ENCODE measurements around the gene CCDC82. TPM values are rescaled to one million over a fixed set of nuclear protein-coding genes. Genes with fewer than 3 reads are reported as not detected.
A peak's percentile ranks its signal among the peaks of the same experiment; 100 is the strongest.

The CCDC82 gene
- total RNA-seq, 1 donor from 2014 or later = 12.7 TPM

DNA sequence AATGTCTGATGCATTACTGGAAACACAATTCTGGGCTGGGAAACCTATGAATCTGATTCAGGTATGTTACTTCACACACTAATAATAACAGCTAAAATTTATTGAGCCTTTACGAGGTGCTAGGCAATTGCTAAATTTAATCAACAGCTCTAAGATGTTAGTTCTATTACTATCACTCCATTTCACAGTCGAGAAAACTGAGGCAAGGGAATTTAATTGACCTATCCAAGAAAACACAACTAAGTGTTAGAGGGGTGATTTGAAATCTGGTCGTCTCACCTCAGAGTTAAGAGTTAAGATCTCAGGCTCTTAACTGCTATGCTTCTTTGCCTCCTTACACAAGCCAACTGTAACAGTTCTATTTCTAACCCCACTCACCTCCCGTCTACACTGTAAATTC lies 55.5 kb downstream of the CCDC82 start:
- no peak for DNase-seq
- intact Hi-C loops (cut with DNase I) = no loop called here

GRCh38 chr11:96333191-96333719 lies 56.5 kb downstream of the CCDC82 start:
- DNase-seq (no peak), ATAC-seq (ENCODE audit: poor library complexity) (no peak)
- intact Hi-C loops (cut with DNase I) = no loop called here

More for the DNA sequence above, 55.5 kb downstream of the CCDC82 start:
- no peak for ATAC-seq (ENCODE audit: poor library complexity)

GRCh38 chr11:96332126-96332771 lies 57.5 kb downstream of the CCDC82 start:
- DNase-seq (no peak), ATAC-seq (ENCODE audit: poor library complexity) (peak; percentile 43)
- intact Hi-C loops (cut with DNase I) = no loop called here

GRCh38 chr11:96331699-96332116 lies 58.0 kb downstream of the CCDC82 start:
- no peak for DNase-seq
- peak; percentile 71 for ATAC-seq (ENCODE audit: poor library complexity)
- intact Hi-C loops (cut with DNase I) = no loop called here

DNA sequence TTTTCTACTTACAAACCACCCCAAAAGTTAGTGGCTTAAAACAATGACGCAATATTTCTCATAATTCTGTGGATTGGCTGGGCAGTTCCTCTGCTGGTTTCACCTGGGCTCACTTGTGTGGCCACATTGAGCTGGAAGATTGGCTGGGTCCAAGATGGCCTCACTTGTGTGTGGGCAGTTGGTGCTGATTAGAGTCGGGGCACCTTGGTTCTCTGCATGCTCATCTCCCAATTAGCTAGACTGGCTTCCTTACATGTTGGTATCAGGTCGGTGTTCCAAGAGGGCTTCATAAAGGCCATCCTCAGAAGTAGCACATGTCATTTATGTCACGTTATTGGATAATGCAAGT lies 59.2 kb downstream of the CCDC82 start:
- no peak for DNase-seq
- intact Hi-C loops (cut with DNase I) = no loop called here
- no peak for ATAC-seq (ENCODE audit: poor library complexity)

- DNase-seq = no peak
- intact Hi-C loops (cut with DNase I) = no loop called here
- no peak for ATAC-seq (ENCODE audit: poor library complexity)
Measured at GRCh38 chr11:96329855-96330510, 59.7 kb downstream of the CCDC82 start.

DNA sequence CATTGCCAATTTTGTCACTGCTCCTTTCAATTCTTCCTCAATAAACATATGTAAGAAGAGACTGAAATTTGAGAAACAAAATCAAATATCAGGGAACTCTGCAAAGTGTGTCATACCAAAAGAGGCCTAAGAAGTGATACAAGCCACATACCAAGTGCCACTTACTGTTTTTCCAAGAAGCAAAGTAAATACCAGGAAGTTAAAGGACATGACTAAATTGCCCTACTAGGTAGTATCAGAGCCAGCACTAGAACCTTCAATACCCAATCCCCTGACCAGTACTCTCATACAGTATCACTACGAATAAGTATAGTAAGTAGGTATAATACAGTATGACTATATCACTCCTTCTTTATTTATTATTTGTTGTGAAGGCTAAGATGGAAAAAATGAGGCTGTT lies 60.3 kb downstream of the CCDC82 start:
- DNase-seq (no peak), ATAC-seq (ENCODE audit: poor library complexity) (no peak)
- intact Hi-C loops (cut with DNase I) = no loop called here

- intact Hi-C loops (cut with DNase I) = no loop called here
- DNase-seq (no peak), ATAC-seq (ENCODE audit: poor library complexity) (no peak)
Measured at GRCh38 chr11:96328395-96329010, 61.2 kb downstream of the CCDC82 start.

DNA sequence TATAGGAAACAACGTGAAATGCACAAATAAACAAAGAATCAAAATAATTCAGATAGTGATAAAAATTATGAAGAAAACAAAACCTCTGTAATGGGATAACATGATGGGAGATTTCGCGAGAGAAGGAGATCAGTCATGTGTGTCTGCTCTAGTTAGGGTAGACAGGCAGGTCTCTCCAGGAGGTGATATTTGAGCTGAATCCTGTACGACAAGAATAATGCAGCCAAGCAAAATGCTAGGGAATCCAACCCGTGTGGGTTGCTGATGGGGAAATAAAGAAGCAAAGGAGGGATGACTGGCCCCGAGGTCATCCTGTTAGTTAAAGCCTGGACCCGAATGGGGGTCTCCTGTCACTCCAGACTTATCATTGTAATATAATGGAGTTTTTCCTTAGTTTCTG lies 62.8 kb downstream of the CCDC82 start:
- no peak for ATAC-seq (ENCODE audit: poor library complexity)
- DNase-seq = no peak
- intact Hi-C loops (cut with DNase I) = no loop called here

GRCh38 chr11:96324912-96325311 lies 64.8 kb downstream of the CCDC82 start:
- ATAC-seq (ENCODE audit: poor library complexity) = no peak
- intact Hi-C loops (cut with DNase I) = no loop called here

DNA sequence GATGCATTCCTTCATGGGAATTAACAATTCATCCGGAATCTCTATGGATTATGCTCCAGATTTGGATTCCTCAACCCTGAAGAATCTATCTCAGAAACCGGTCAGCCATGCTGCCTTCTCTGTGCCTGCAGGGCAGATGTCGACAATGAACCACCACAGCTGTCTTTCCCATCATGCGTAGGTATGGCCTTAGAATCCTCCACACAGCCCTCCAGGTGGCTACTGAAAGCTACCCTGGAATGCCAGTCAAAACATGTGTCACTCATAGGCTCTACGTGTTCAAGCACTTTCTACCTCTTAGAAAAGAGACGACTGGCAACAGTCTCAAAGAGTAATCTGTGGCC lies 66.1 kb downstream of the CCDC82 start:
- intact Hi-C loops (cut with DNase I) = no loop called here
- ATAC-seq (ENCODE audit: poor library complexity) (no peak), DNase-seq (no peak)

More at GRCh38 chr11:96324912-96325311, 64.8 kb downstream of the CCDC82 start:
- no peak for DNase-seq

- ATAC-seq (ENCODE audit: poor library complexity) = no peak
- intact Hi-C loops (cut with DNase I) = no loop called here
Measured at GRCh38 chr11:96322775-96323641, 66.7 kb downstream of the CCDC82 start.

DNA sequence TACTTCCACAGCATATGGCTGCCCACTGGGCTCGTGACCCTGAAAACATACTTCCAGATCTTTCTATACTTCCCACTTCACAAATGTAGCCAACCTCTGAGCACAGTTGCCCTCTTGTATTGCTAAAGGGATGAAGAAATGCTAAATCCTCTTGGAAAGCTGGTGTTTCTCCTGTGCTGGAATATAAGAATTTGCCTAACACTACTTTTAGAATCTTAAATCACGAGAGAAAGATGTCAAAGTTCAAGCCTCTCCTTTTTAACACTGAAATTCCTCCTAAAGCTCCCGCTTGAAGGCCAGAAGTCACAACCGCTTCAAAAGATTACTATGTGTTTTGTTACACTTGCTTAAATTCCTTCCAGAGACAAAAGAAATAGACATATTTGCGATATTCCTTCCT lies 68.6 kb downstream of the CCDC82 start:
- ATAC-seq (ENCODE audit: poor library complexity) = no peak
- no peak for DNase-seq
- intact Hi-C loops (cut with DNase I) = no loop called here

More at GRCh38 chr11:96322775-96323641, 66.7 kb downstream of the CCDC82 start:
- no peak for DNase-seq

GRCh38 chr11:96319898-96320656 lies 69.6 kb downstream of the CCDC82 start:
- intact Hi-C loops (cut with DNase I) = no loop called here
- ATAC-seq (ENCODE audit: poor library complexity) (no peak), DNase-seq (no peak)

GRCh38 chr11:96318850-96319249 lies 70.9 kb downstream of the CCDC82 start:
- DNase-seq = no peak
- intact Hi-C loops (cut with DNase I) = no loop called here
- no peak for ATAC-seq (ENCODE audit: poor library complexity)

DNA sequence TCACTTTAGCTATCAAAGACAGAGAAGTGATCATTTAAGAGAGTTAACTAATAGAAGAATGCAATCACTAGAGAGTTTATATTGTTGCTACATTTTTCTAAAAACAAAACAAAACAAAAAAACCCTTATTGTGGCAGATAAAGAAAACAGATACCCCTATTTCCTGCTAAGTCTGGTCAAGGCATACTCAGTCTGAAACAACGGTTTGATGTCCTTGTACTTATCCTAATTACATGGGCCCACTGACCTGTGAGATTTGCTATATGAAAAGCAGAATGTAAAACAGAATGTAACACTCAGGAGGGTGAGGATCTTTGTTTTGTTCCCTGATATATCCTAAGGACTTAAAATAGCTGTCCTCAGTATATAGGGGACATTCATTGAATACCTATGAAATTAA lies 71.3 kb downstream of the CCDC82 start:
- intact Hi-C loops (cut with DNase I) = no loop called here
- no peak for ATAC-seq (ENCODE audit: poor library complexity)
- no peak for DNase-seq

DNA sequence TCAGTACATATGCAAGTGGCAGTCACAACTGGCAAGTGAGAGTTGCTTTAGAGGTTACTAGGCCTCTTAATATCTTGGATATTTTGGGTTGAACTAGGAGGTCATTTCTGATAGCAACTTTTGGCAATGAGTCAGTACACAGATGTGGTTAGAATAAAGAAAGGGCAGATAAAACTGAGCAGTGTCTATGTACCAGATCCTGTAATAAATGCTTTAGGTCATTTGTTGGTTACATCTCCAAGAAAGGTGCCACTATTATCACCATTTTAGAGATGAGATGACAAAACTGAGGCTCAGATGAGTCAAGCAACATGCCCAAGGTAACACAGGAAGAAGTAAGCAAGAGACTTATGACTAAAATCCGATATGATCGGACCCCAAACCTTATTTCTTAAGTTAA lies 71.7 kb downstream of the CCDC82 start:
- DNase-seq = no peak
- no peak for ATAC-seq (ENCODE audit: poor library complexity)
- intact Hi-C loops (cut with DNase I) = no loop called here

- intact Hi-C loops (cut with DNase I) = no loop called here
- ATAC-seq (ENCODE audit: poor library complexity) (peak; percentile 43), DNase-seq (no peak)
Measured at GRCh38 chr11:96317571-96317970, 72.1 kb downstream of the CCDC82 start.

DNA sequence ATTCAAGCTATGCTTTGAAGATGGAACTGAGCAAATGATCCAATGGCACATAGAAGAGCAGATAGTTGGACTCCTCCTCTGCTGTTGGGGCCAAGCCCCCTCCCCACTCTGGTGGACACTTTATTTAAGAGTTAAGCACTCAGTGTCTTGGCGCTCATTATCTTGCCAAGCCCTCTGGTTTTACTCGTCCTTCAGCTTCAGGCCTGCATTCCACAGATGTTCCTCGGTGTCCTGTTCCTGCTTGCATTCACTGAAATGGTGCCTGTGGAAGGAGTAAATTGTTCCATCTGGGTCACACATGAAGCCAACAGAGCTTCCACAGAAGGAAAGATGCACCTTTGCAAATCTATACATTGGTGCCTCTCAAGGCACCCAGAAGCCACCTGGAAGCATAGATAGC lies 72.8 kb downstream of the CCDC82 start:
- ATAC-seq (ENCODE audit: poor library complexity) (no peak), DNase-seq (no peak)
- intact Hi-C loops (cut with DNase I) = no loop called here

All from Right ventricle myocardium superior (tissue), 1 donor.